ENCODE data around the gene SH3PXD2A. TPM values are rescaled to one million over a fixed set of nuclear protein-coding genes. Genes with fewer than 3 reads are reported as not detected.
"Not testable (repeated sequence)": the region's sequence is repeated elsewhere in the genome, so short reads cannot be mapped to it uniquely, and the experiment has no call there.

Gene SH3PXD2A
- total RNA-seq, 5 donors from 2014 or later (not counting 1 experiment from before 2014, with no cell fraction given): 5.8 to 11.8 (median 9.8) TPM

- POLR2A ChIA-PET: no interaction called here
- H3K4me3 Mint-ChIP-seq: no peak overlapping the region
- Histone ChIP-seq H3K27me3 (replicated peaks in 1 of 2; ENCODE audit: control insufficient read depth in 2 of 2, extremely low read depth in 1 of 2, insufficient read depth in 2 of 2, low read length in 1 of 2) (peaks cover 0 to 33% of the 10 kb centered on the region in 2 experiments), H3K4me3 (ENCODE audit: control insufficient read depth in 1 of 2, extremely low read depth in 1 of 2, low read length in 1 of 2) (no peak overlapping the region), H3K36me3 (ENCODE audit: control insufficient read depth in 2 of 2, extremely low read depth in 1 of 2, insufficient read depth in 1 of 2, low read length in 1 of 2) (no peaks in the 10 kb centered on the region), H3K27ac (ENCODE audit: low read length) (no peak overlapping the region), H3K9me3 (no peaks in the 10 kb centered on the region), H3K4me1 (ENCODE audit: control insufficient read depth in 1 of 2, extremely low read depth in 1 of 2, insufficient read depth in 2 of 2, low read length in 2 of 2) (peaks cover 12 to 23% of the 10 kb centered on the region in 2 experiments)
- no peaks in the 10 kb centered on the region for H3K9me3 Mint-ChIP-seq
- CTCF ChIA-PET: interaction anchor here in 1 of 2 donors (0.6 to 1.8 kb wide), 3 partner anchors 8 to 284 kb away, joined by 3 to 8 read pairs (median 3); no protein-coding TSS in a partner anchor
- H3K4me1 Mint-ChIP-seq: peaks cover 25 to 33% (median 26%) of the 10 kb centered on the region in 3 donors
- H3K27ac Mint-ChIP-seq: no peak overlapping the region
- ATAC-seq (replicated peaks in 1 of 4) (no peak), DNase-seq (no peak)
- peaks cover 14 to 19% of the 10 kb centered on the region in 2 donors for H3K27me3 Mint-ChIP-seq
- no peaks in the 10 kb centered on the region for H3K36me3 Mint-ChIP-seq
- WGBS (ENCODE audit: insufficient coverage): 89% methylated on average over 4 of the region's 10 CpGs
These were observed 6.0 kb downstream of the SH3PXD2A start for GRCh38 chr10:103849212-103849877.

GRCh38 chr10:103847909-103848468 lies 7.4 kb downstream of the SH3PXD2A start:
- ChIA-PET POLR2A (interaction anchor here in 1 of 2 donors (0.6 to 0.7 kb wide), 2 partner anchors 170 to 1217 kb away, joined by 3 to 6 read pairs; no protein-coding TSS in a partner anchor), CTCF (interaction anchor here (0.6 to 1.8 kb wide), 8 partner anchors 10 to 1687 kb away, joined by 3 to 8 read pairs (median 5); no protein-coding TSS in a partner anchor)
- H3K27ac ChIP-seq (ENCODE audit: low read length): no peak overlapping the region
- ATAC-seq (replicated peaks in 1 of 4): no peak
- H3K27me3 Mint-ChIP-seq: peaks cover 6 to 9% of the 10 kb centered on the region in 2 donors
- H3K36me3 Mint-ChIP-seq: no peaks in the 10 kb centered on the region
- peaks cover 10 to 17% of the 10 kb centered on the region in 2 experiments for H3K4me1 ChIP-seq (ENCODE audit: control insufficient read depth in 1 of 2, extremely low read depth in 1 of 2, insufficient read depth in 2 of 2, low read length in 2 of 2)
- no peak overlapping the region for H3K27ac Mint-ChIP-seq
- no peaks in the 10 kb centered on the region for H3K9me3 ChIP-seq
- no peaks in the 10 kb centered on the region for H3K9me3 Mint-ChIP-seq
- H3K4me1 Mint-ChIP-seq: peaks cover 19 to 26% (median 26%) of the 10 kb centered on the region in 3 donors
- peaks cover 0 to 22% of the 10 kb centered on the region in 2 experiments for H3K27me3 ChIP-seq (replicated peaks in 1 of 2; ENCODE audit: control insufficient read depth in 2 of 2, extremely low read depth in 1 of 2, insufficient read depth in 2 of 2, low read length in 1 of 2)
- peak in 1 of 35 experiments; percentile 13 for DNase-seq
- H3K4me3 ChIP-seq (ENCODE audit: control insufficient read depth in 1 of 2, extremely low read depth in 1 of 2, low read length in 1 of 2): no peak overlapping the region
- H3K4me3 Mint-ChIP-seq: no peak overlapping the region
- no peaks in the 10 kb centered on the region for H3K36me3 ChIP-seq (ENCODE audit: control insufficient read depth in 2 of 2, extremely low read depth in 1 of 2, insufficient read depth in 1 of 2, low read length in 1 of 2)
- no CpG with 5 or more reads among the region's 8 CpGs for WGBS (ENCODE audit: insufficient coverage)

GRCh38 chr10:103847346-103847745 lies 8.0 kb downstream of the SH3PXD2A start:
- H3K27me3 ChIP-seq (replicated peaks in 1 of 2; ENCODE audit: control insufficient read depth in 2 of 2, extremely low read depth in 1 of 2, insufficient read depth in 2 of 2, low read length in 1 of 2): peaks cover 0 to 19% of the 10 kb centered on the region in 2 experiments
- no peaks in the 10 kb centered on the region for H3K36me3 Mint-ChIP-seq
- DNase-seq: no peak
- no peaks in the 10 kb centered on the region for H3K9me3 Mint-ChIP-seq
- no peak overlapping the region for H3K27ac ChIP-seq (ENCODE audit: low read length)
- ATAC-seq (replicated peaks in 1 of 4): no peak
- no peaks in the 10 kb centered on the region for H3K36me3 ChIP-seq (ENCODE audit: control insufficient read depth in 2 of 2, extremely low read depth in 1 of 2, insufficient read depth in 1 of 2, low read length in 1 of 2)
- CTCF ChIA-PET: interaction anchor here in 1 of 2 donors (1.8 kb wide), 1 partner anchor 10 kb away, joined by 8 read pairs; no protein-coding TSS in a partner anchor
- peaks cover 19 to 26% (median 26%) of the 10 kb centered on the region in 3 donors for H3K4me1 Mint-ChIP-seq
- no peak overlapping the region for H3K4me3 Mint-ChIP-seq
- 100% methylated on average over 1 of the region's 7 CpGs for WGBS (ENCODE audit: insufficient coverage)
- H3K9me3 ChIP-seq: no peaks in the 10 kb centered on the region
- peaks cover 10 to 17% of the 10 kb centered on the region in 2 experiments for H3K4me1 ChIP-seq (ENCODE audit: control insufficient read depth in 1 of 2, extremely low read depth in 1 of 2, insufficient read depth in 2 of 2, low read length in 2 of 2)
- POLR2A ChIA-PET: interaction anchor here in 1 of 2 donors (0.6 kb wide), 1 partner anchor 1218 kb away, joined by 3 read pairs; no protein-coding TSS in a partner anchor
- H3K4me3 ChIP-seq (ENCODE audit: control insufficient read depth in 1 of 2, extremely low read depth in 1 of 2, low read length in 1 of 2): no peak overlapping the region
- H3K27ac Mint-ChIP-seq: no peak overlapping the region
- peaks cover 4 to 7% of the 10 kb centered on the region in 2 donors for H3K27me3 Mint-ChIP-seq

GRCh38 chr10:103845972-103846371 lies 9.4 kb downstream of the SH3PXD2A start:
- Mint-ChIP-seq H3K36me3 (no peaks in the 10 kb centered on the region), H3K4me3 (peak overlapping the region; percentile 2 to 58 (median 21)), H3K27me3 (peaks cover 4 to 7% of the 10 kb centered on the region in 2 donors), H3K4me1 (peaks cover 19 to 26% (median 26%) of the 10 kb centered on the region in 3 donors), H3K27ac (peak overlapping the region; percentile 64 to 80), H3K9me3 (no peaks in the 10 kb centered on the region)
- no peaks in the 10 kb centered on the region for H3K9me3 ChIP-seq
- no peaks in the 10 kb centered on the region for H3K36me3 ChIP-seq (ENCODE audit: control insufficient read depth in 2 of 2, extremely low read depth in 1 of 2, insufficient read depth in 1 of 2, low read length in 1 of 2)
- peak; percentile 87 to 99 (median 98) for ATAC-seq (replicated peaks in 1 of 4)
- H3K27ac ChIP-seq (ENCODE audit: low read length): peak overlapping the region; percentile 29
- peaks cover 10 to 17% of the 10 kb centered on the region in 2 experiments for H3K4me1 ChIP-seq (ENCODE audit: control insufficient read depth in 1 of 2, extremely low read depth in 1 of 2, insufficient read depth in 2 of 2, low read length in 2 of 2)
- POLR2A ChIA-PET: no interaction called here
- WGBS (ENCODE audit: insufficient coverage): 0% methylated on average over 4 of the region's 5 CpGs
- CTCF ChIA-PET: interaction anchor here in 1 of 2 donors (1.0 kb wide), 1 partner anchor 12 kb away, joined by 3 read pairs; no protein-coding TSS in a partner anchor
- peaks cover 0 to 14% of the 10 kb centered on the region in 2 experiments for H3K27me3 ChIP-seq (replicated peaks in 1 of 2; ENCODE audit: control insufficient read depth in 2 of 2, extremely low read depth in 1 of 2, insufficient read depth in 2 of 2, low read length in 1 of 2)
- peak in 29 of 35 experiments; percentile 9 to 57 (median 26) for DNase-seq
- H3K4me3 ChIP-seq (ENCODE audit: control insufficient read depth in 1 of 2, extremely low read depth in 1 of 2, low read length in 1 of 2): no peak overlapping the region

GRCh38 chr10:103845346-103845745 lies 10.0 kb downstream of the SH3PXD2A start:
- H3K27ac ChIP-seq (ENCODE audit: low read length); DNase-seq; H3K36me3 Mint-ChIP-seq; H3K27me3 Mint-ChIP-seq; POLR2A ChIA-PET; ATAC-seq (replicated peaks in 1 of 4); H3K4me3 ChIP-seq (ENCODE audit: control insufficient read depth in 1 of 2, extremely low read depth in 1 of 2, low read length in 1 of 2); H3K36me3 ChIP-seq (ENCODE audit: control insufficient read depth in 2 of 2, extremely low read depth in 1 of 2, insufficient read depth in 1 of 2, low read length in 1 of 2); H3K9me3 Mint-ChIP-seq; H3K9me3 ChIP-seq: not testable (repeated sequence)
- H3K4me3 Mint-ChIP-seq: peak overlapping the region in 2 of 3 donors; percentile 21 to 58
- Histone ChIP-seq H3K27me3 (replicated peaks in 1 of 2; ENCODE audit: control insufficient read depth in 2 of 2, extremely low read depth in 1 of 2, insufficient read depth in 2 of 2, low read length in 1 of 2) (peaks cover 0 to 14% of the 10 kb centered on the region in 2 experiments), H3K4me1 (ENCODE audit: control insufficient read depth in 1 of 2, extremely low read depth in 1 of 2, insufficient read depth in 2 of 2, low read length in 2 of 2) (peaks cover 10 to 17% of the 10 kb centered on the region in 2 experiments)
- H3K27ac Mint-ChIP-seq: peak overlapping the region in 1 of 2 donors; percentile 80
- CTCF ChIA-PET: interaction anchor here in 1 of 2 donors (1.0 kb wide), 1 partner anchor 13 kb away, joined by 3 read pairs; no protein-coding TSS in a partner anchor
- peaks cover 19 to 26% (median 26%) of the 10 kb centered on the region in 3 donors for H3K4me1 Mint-ChIP-seq
- 100% methylated on average over 1 of the region's 3 CpGs for WGBS (ENCODE audit: insufficient coverage)

- POLR2A ChIA-PET: no interaction called here
- Mint-ChIP-seq H3K4me3 (no peak overlapping the region), H3K4me1 (peaks cover 19 to 26% (median 26%) of the 10 kb centered on the region in 3 donors), H3K36me3 (no peaks in the 10 kb centered on the region), H3K9me3 (no peaks in the 10 kb centered on the region), H3K27ac (no peak overlapping the region), H3K27me3 (peaks cover 0 to 4% of the 10 kb centered on the region in 2 donors)
- Histone ChIP-seq H3K4me1 (ENCODE audit: control insufficient read depth in 1 of 2, extremely low read depth in 1 of 2, insufficient read depth in 2 of 2, low read length in 2 of 2) (peaks cover 10 to 17% of the 10 kb centered on the region in 2 experiments), H3K27ac (ENCODE audit: low read length) (no peak overlapping the region), H3K36me3 (ENCODE audit: control insufficient read depth in 2 of 2, extremely low read depth in 1 of 2, insufficient read depth in 1 of 2, low read length in 1 of 2) (no peaks in the 10 kb centered on the region), H3K4me3 (ENCODE audit: control insufficient read depth in 1 of 2, extremely low read depth in 1 of 2, low read length in 1 of 2) (no peak overlapping the region), H3K9me3 (no peaks in the 10 kb centered on the region), H3K27me3 (replicated peaks in 1 of 2; ENCODE audit: control insufficient read depth in 2 of 2, extremely low read depth in 1 of 2, insufficient read depth in 2 of 2, low read length in 1 of 2) (peaks cover 0 to 6% of the 10 kb centered on the region in 2 experiments)
- CTCF ChIA-PET: interaction anchor here in 1 of 2 donors (0.6 kb wide), 1 partner anchor 42 kb away, joined by 5 read pairs; no protein-coding TSS in a partner anchor
- no peak for ATAC-seq (replicated peaks in 1 of 4)
- no peak for DNase-seq
- 91% methylated on average over 5 of the region's 6 CpGs for WGBS (ENCODE audit: insufficient coverage)
These were observed 11.4 kb downstream of the SH3PXD2A start for GRCh38 chr10:103843854-103844570.

Data from T-cell (primary cell).